AG08396 (cell line): ENCODE data around the gene TH.
"Not testable (repeated sequence)": the region's sequence is repeated elsewhere in the genome, so short reads cannot be mapped to it uniquely, and the experiment has no call there.

ENCODE experiments used
- DNase-seq: peaks from one replicate; pipeline ENCODE4 v3.0.0; 2012; ENCODE audit warnings: low spot score, mixed read lengths

Gene TH

GRCh38 chr11:2195756-2196088 is 24.1 kb upstream of the TH start:
- DNase-seq = no peak

- peak; percentile 76 for DNase-seq
Measured at GRCh38 chr11:2194877-2195755, 23.5 kb upstream of the TH start.

- not testable (repeated sequence) for DNase-seq
Measured at GRCh38 chr11:2193888-2194595, 22.4 kb upstream of the TH start.

DNA sequence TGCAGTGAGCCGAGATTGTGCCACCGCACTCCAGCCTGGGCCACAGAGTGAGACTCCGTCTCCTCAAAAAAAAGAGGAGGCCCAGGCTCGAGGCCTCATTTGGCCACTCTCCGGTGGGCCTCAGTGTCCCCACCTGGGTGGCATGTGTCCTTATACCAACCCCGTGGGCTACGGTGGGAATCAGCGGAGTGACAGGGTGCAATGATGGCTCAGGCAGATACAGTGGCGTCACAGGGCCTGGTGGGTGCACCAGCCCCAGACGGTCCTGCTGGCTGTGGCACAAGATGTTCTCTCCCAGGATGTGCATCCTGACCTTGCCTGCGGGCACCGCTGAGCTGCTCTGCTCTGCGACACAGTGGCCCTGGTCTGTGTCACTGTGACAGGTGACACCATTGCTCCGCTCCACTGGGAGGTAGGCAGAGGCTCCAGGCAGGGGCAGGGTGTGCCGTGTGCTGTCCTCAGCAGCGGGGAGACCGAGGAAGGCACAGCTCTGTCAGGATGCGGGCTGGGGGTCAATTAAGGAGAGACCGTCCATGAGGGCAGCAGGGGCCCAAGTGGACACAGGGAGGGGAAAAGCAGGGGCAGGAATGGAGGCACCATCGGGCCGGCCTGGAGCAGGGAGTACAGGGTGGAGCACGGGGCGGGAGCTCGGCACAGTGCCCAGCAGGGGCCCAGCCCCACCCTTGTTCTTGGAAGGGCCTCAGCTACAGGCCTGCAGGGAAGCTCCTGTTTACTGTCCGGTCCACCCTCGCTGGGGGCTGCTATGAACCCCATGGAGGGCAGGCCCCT is 21.7 kb upstream of the TH start:
- no peak for DNase-seq

GRCh38 chr11:2192435-2192834 is 20.8 kb upstream of the TH start:
- DNase-seq = no peak

DNA sequence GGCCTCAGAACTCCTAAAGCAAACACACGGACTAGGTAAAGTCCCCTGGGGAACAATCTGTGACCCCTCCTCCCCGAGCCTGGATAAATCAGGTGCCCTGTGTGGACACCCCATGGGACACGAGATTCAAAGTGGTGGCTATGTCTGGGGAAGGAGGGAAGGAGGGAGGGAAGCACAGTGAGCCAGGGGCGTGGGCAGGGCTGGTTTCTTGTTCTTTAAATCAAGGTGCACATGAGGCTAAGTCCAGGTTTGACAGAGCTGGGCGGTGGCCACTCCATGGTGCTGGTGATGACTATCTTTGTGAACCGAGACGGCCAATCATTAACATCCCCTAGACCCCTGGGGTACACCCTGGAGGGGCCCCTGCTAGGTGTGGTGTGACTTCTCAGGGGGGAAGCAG is 20.3 kb upstream of the TH start:
- no peak for DNase-seq

GRCh38 chr11:2190657-2191471 is 19.2 kb upstream of the TH start:
- no peak for DNase-seq

GRCh38 chr11:2189938-2190656 is 18.5 kb upstream of the TH start:
- DNase-seq = no peak

- no peak for DNase-seq
Measured at GRCh38 chr11:2188745-2189144, 17.1 kb upstream of the TH start.

DNA sequence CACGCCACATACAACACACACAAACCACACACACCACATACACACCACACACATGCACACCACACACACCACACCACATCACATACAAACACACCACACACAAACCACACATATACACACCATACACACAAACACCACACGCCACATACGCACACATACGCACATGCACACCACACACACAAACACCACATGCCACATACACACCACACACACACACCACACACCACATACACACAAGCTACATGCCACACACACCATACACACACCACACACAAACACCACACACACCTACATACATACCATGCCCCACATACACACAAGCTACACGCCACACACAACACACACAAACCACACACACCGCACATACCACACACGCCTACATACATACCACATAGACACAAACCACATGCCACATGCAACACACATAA is 15.7 kb upstream of the TH start:
- DNase-seq = no peak

- no peak for DNase-seq
Measured at GRCh38 chr11:2186669-2187279, 15.2 kb upstream of the TH start.

DNA sequence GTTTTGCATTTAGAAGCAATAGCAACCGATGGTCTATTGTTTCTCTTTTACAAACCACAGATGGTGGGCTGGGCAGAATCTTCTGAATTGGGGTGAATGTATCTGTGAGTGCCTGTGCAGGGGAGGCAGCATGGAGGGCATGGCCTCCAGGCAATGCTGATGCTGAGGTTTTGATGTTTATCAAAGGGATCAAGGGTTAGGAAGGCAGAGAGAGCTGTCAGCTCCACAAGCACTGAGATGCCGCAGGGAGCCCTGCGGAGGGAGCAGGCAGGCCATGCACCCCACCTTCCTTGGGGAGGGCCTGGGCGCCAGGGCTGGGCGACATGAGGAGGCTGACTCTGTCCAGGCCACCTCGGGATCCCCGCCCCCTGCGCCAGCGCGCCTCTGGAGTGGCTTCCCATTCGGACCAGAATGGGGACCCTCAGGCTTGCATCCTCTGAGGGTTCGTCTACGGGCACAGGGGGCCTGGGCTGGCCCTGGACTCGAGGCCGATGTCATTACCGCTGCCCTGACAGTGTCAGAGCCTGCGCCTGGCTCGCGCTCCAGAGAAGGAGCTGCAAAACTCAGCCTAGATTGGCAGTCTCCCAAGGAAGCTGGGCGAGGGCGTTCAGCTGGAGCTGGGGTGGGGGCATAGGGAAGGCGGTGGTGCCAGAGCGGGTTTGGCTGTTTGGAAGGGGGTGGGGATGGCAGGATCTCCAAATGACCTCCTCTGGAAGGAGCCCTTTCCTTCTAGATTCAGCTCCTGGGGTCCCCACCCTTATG is 13.9 kb upstream of the TH start:
- DNase-seq = no peak

DNA sequence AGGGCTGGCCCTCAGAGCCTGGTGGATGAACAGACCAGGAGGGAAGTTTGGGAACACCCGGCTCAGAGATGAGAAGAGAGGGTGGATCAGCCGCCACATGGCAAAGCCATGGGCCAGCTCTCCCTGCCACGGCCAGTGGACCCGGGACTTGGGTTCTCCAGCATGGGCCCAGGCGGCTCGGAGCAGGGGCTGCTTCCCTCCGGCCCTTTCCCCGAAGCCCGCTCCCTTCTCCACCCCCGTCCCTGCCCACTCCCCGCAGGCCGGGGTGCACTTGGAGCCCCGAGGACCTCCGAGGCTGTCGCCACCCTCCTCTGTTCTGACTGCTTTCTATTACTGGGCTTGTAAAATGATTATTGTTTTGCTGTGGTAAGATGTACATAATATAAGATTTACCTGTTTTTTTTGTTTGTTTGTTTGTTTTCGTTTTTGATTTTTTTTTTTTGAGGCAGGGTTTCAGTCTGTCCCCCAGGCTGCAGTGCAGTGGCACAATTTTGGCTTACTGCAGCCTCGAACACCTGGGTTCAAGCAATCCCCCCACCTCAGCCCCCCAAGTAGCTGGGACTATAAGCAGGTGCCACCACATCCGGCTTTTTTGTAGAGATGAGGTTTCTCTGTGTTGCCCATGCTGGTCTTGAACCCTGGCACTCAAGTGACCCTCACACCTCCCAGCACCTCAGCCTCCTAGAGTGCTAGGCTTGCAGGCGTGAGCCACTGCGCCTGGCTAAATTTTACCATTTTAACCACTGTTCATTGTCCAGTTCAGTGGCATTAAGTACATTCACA is 11.3 kb upstream of the TH start:
- DNase-seq = no peak

GRCh38 chr11:2182075-2182474 is 10.5 kb upstream of the TH start:
- no peak for DNase-seq

GRCh38 chr11:2180789-2181370 is 9.3 kb upstream of the TH start:
- DNase-seq = no peak

GRCh38 chr11:2180347-2180746 is 8.7 kb upstream of the TH start:
- DNase-seq = no peak

- DNase-seq = no peak
Measured at GRCh38 chr11:2179516-2179915, 7.9 kb upstream of the TH start.

DNA sequence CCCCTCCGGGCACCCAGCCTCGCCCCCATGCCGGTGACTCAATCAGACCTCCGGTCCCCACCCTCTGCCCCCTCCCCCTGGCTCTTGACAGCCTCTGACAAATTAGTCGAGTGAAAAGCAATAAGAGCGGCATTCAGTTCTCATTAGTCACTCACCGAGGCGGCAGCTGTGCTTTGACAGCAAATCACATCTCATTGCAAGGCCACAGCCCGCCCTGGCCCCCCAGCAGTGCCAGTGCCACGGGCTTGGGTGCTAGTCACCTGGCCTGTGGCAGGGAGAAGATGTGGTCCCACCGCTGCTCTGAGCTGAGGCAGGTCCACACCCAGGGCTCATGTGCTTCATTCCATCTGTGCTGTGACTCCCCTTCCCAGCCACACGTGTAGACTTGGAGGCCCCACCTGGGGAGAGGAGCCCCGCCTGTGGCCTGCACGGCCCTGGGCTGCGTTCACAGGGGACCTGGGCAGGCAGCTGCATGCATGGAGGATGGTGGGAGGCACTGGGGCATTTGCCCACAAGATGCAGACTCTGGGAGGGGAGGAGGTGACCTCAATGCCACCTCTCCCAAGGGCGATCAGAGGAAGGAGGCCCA is 7.4 kb upstream of the TH start:
- DNase-seq = peak; percentile 56
